AG04449 (cell line): Measurements from ENCODE around the gene DNAJC16.
"Not testable (repeated sequence)": the region's sequence is repeated elsewhere in the genome, so short reads cannot be mapped to it uniquely, and the experiment has no call there.

Experiments
- CTCF ChIA-PET: fragments of 350-600 bp; formaldehyde crosslinking; extraction: SDS; loops from one replicate; lab custom pipeline; 2021; ENCODE audit warnings: antibody characterized with exemption; lab: Yijun Ruan, JAX
- POLR2A ChIA-PET: fragments of 400-600, 350-600 bp; formaldehyde crosslinking; extraction: SDS; loops from one replicate; lab custom pipeline; 2020; ENCODE audit warnings: antibody characterized with exemption, inconsistent platforms; lab: Yijun Ruan, JAX
- DNase-seq: peaks from one replicate; pipeline ENCODE4 v3.0.0-alpha.2; 2010; ENCODE audit warnings: low read depth, low spot score
- H3K4me3 ChIP-seq: 2 replicates; pipeline ENCODE4 v1.5.1; 2011; ENCODE audit warnings: low read depth, mild to moderate bottlenecking, control low read depth, low read length
- CTCF ChIP-seq: IDR thresholded peaks from one replicate; pipeline ENCODE4 v1.5.1; 2011; ENCODE audit warnings: mild to moderate bottlenecking, moderate library complexity, low read length, control low read depth, inconsistent platforms; ENCODE audit not compliant: insufficient read depth; ENCODE audit errors: missing control alignments

Gene DNAJC16

GRCh38 chr1:15526490-15527339 lies at the start of gene DNAJC16:
Gene DNAJC16 (plus strand): TSS chr1:15526848. CDS start chr1:15529106, 2,258 bp downstream.
- POLR2A ChIA-PET = no interaction called here

GRCh38 chr1:15476927-15477326 lies 49.7 kb upstream of the DNAJC16 start:
- POLR2A ChIA-PET = no interaction called here
- DNase-seq = no peak
- TF ChIP-seq CTCF = no peak
- H3K4me3 ChIP-seq = no peak overlapping the region
- CTCF ChIA-PET = no interaction called here

More at GRCh38 chr1:15526490-15527339, at the start of gene DNAJC16:
- CTCF ChIA-PET = interaction anchor here (0.9 kb wide), 1 partner anchor 8 kb away, joined by 3 read pairs; no protein-coding TSS in a partner anchor
- DNase-seq = peak; percentile 99
- peak within 1 kb of the TSS; percentile 93 for H3K4me3 ChIP-seq
- TF ChIP-seq CTCF = peak; percentile 41

- CTCF ChIA-PET = no interaction called here
- no peak for TF ChIP-seq CTCF
- no peak for DNase-seq
- no peak overlapping the region for H3K4me3 ChIP-seq
- POLR2A ChIA-PET = no interaction called here
Measured at GRCh38 chr1:15477646-15478212, 48.9 kb upstream of the DNAJC16 start.

GRCh38 chr1:15479654-15480347 lies 46.8 kb upstream of the DNAJC16 start:
- H3K4me3 ChIP-seq = no peak overlapping the region
- POLR2A ChIA-PET = no interaction called here
- no peak for TF ChIP-seq CTCF
- no peak for DNase-seq
- CTCF ChIA-PET = no interaction called here

DNA sequence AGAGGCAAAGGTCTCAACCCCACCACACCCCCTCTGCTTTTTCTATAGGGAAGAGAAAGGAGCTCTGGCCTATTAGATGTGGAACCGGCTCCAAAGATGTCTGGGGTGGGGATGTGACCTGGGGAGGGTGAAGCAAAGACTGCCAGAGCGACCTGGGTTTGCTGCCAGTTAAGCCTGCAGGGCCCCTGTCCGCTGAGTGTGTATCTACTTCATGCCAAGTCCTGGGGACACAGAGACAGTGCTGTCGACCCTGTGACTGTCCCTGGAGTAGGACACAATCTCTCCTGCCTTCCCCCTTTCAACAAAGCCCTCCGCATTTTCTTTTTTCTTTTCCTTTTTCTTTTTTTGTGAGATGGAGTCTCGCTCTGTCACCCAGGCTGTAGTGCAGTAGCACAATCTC lies 44.2 kb upstream of the DNAJC16 start:
- DNase-seq, H3K4me3 ChIP-seq, POLR2A ChIA-PET, CTCF ChIA-PET: not testable (repeated sequence)

DNA sequence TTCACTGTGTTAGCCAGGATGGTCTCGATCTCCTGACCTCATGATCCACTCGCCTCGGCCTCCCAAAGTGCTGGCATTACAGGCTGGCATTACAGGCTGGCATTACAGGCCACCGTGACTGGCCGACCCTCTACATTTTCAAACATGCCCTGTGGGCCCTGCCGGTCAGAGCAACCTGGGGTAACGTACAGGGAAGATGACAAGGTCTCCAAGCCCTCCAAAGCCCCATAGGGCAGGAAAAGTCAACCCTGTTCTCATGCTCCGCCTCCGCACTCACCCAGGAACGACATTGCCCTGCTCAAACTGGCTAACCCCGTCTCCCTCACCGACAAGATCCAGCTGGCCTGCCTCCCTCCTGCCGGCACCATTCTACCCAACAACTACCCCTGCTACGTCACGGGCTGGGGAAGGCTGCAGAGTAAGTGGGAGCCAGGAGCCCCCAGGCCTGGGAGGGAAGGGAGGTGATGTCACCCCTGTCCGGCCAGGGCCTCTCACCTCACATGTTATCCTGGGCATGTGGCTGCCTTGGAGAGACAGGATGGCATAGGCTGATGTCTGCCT lies 43.6 kb upstream of the DNAJC16 start:
- DNase-seq, H3K4me3 ChIP-seq, CTCF ChIA-PET, POLR2A ChIA-PET: not testable (repeated sequence)

GRCh38 chr1:15483971-15484370 lies 42.7 kb upstream of the DNAJC16 start:
- no peak overlapping the region for H3K4me3 ChIP-seq
- no peak for TF ChIP-seq CTCF
- no peak for DNase-seq
- POLR2A ChIA-PET = no interaction called here
- CTCF ChIA-PET = no interaction called here

GRCh38 chr1:15484443-15484842 lies 42.2 kb upstream of the DNAJC16 start:
- POLR2A ChIA-PET, H3K4me3 ChIP-seq, DNase-seq: not testable (repeated sequence)
- CTCF ChIA-PET = interaction anchor here (1.0 kb wide), 1 partner anchor 16 kb away, joined by 4 read pairs; no protein-coding TSS in a partner anchor
